ENCODE measurements around the gene YY1AP1. TPM values are rescaled to one million over a fixed set of nuclear protein-coding genes. Genes with fewer than 3 reads are reported as not detected.
"Not testable (repeated sequence)": the region's sequence is repeated elsewhere in the genome, so short reads cannot be mapped to it uniquely, and the experiment has no call there.

The YY1AP1 gene
- total RNA-seq, 3 donors from 2014 or later: 107 to 156 (median 155) TPM

- Histone ChIP-seq H3K27ac (no peak overlapping the region), H3K27me3 (no peaks in the 10 kb centered on the region), H3K4me1 (no peaks in the 10 kb centered on the region), H3K36me3 (no peaks in the 10 kb centered on the region), H3K9me3 (no peaks in the 10 kb centered on the region), H3K4me3 (no peak overlapping the region)
- DNase-seq (ENCODE audit: low spot score in 2 of 2): no peak
- intact Hi-C loops (cut with DNase I; ENCODE audit: low total_unique reads): no loop called here
- TF ChIP-seq POLR2A (IDR thresholded peaks at IDR 0.05) (no peak), CTCF (IDR thresholded peaks at IDR 0.05) (no peak), POLR2AphosphoS5 (IDR thresholded peaks at IDR 0.05) (no peak)
Observed at GRCh38 chr1:155678027-155678426, 10.5 kb downstream of the YY1AP1 start.

DNA sequence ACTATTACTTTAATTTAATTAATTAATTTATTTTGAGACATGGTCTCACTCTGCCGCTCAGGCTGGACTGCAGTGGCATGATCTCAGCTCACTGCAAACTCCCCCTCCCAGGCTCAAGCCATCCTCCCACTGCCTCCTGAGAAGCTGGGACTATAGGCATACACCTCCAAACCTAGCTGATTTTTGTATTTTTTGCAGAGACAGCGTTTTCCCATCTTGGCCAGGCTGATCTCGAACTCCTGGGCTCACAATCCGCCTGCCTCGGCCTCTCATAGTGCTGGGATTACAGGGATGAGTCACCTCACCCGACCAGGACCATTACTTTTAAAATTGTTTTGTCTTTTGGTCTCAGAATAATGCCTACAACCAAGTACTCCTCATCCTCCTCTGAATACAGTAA is 15.6 kb downstream of the YY1AP1 start:
- DNase-seq (ENCODE audit: low spot score in 2 of 2): no peak
- Histone ChIP-seq H3K27ac (no peak overlapping the region), H3K4me3 (no peak overlapping the region), H3K36me3 (no peaks in the 10 kb centered on the region), H3K27me3 (no peaks in the 10 kb centered on the region), H3K9me3 (no peaks in the 10 kb centered on the region), H3K4me1 (no peaks in the 10 kb centered on the region)
- intact Hi-C loops (cut with DNase I; ENCODE audit: low total_unique reads): no loop called here
- TF ChIP-seq POLR2AphosphoS5 (IDR thresholded peaks at IDR 0.05) (no peak), CTCF (IDR thresholded peaks at IDR 0.05) (no peak), POLR2A (IDR thresholded peaks at IDR 0.05) (no peak)

DNA sequence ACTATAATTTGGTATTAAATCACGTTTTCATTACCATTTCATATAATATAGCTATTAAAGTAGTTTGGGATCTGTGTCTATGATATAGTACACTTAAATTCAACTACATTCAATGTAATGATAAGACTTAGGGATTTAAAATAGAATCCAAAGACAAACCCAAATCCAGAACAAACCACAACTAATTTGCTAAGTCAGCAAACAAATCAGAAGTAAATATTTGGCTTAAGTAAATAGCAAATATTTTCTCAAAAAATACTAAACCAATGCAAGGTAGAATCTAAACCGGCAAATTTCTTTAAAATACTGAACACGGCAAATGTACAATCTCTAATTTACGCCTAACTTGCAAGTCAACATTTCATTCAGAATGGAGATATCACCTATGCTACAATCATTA is 16.8 kb downstream of the YY1AP1 start:
- no peak for DNase-seq (ENCODE audit: low spot score in 2 of 2)
- TF ChIP-seq POLR2AphosphoS5 (IDR thresholded peaks at IDR 0.05) (no peak), CTCF (IDR thresholded peaks at IDR 0.05) (no peak), POLR2A (IDR thresholded peaks at IDR 0.05) (no peak)
- no peaks in the 10 kb centered on the region for H3K9me3 ChIP-seq
- no peaks in the 10 kb centered on the region for H3K36me3 ChIP-seq
- no peaks in the 10 kb centered on the region for H3K27me3 ChIP-seq
- intact Hi-C loops (cut with DNase I; ENCODE audit: low total_unique reads): no loop called here
- no peaks in the 10 kb centered on the region for H3K4me1 ChIP-seq
- H3K4me3 ChIP-seq: no peak overlapping the region
- H3K27ac ChIP-seq: no peak overlapping the region

GRCh38 chr1:155669233-155670162 is 19.1 kb downstream of the YY1AP1 start:
- H3K4me1 ChIP-seq: no peaks in the 10 kb centered on the region
- intact Hi-C loops (cut with DNase I; ENCODE audit: low total_unique reads): no loop called here
- TF ChIP-seq POLR2A (IDR thresholded peaks at IDR 0.05) (no peak), POLR2AphosphoS5 (IDR thresholded peaks at IDR 0.05) (no peak)
- H3K9me3 ChIP-seq: no peaks in the 10 kb centered on the region
- no peaks in the 10 kb centered on the region for H3K27me3 ChIP-seq
- no peak overlapping the region for H3K4me3 ChIP-seq
- H3K27ac ChIP-seq: no peak overlapping the region
- no peaks in the 10 kb centered on the region for H3K36me3 ChIP-seq
- no peak for DNase-seq (ENCODE audit: low spot score in 2 of 2)

- H3K36me3 ChIP-seq; H3K9me3 ChIP-seq; H3K27ac ChIP-seq; H3K4me1 ChIP-seq; DNase-seq (ENCODE audit: low spot score in 2 of 2); H3K4me3 ChIP-seq; intact Hi-C loops (cut with DNase I; ENCODE audit: low total_unique reads); H3K27me3 ChIP-seq: not testable (repeated sequence)
Observed at GRCh38 chr1:155661239-155661638, 27.3 kb downstream of the YY1AP1 start.

- Histone ChIP-seq H3K27me3 (no peaks in the 10 kb centered on the region), H3K27ac (peak overlapping the region in 1 of 2 donors; percentile 15), H3K36me3 (peaks cover 2% of the 10 kb centered on the region), H3K9me3 (no peaks in the 10 kb centered on the region), H3K4me3 (no peak overlapping the region), H3K4me1 (no peaks in the 10 kb centered on the region)
- intact Hi-C loops (cut with DNase I; ENCODE audit: low total_unique reads): no loop called here
- no peak for DNase-seq (ENCODE audit: low spot score in 2 of 2)
- no peak for TF ChIP-seq POLR2AphosphoS5 (IDR thresholded peaks at IDR 0.05)
- no peak for TF ChIP-seq POLR2A (IDR thresholded peaks at IDR 0.05)
- TF ChIP-seq CTCF (IDR thresholded peaks at IDR 0.05): no peak
Observed at GRCh38 chr1:155657463-155657862, 31.1 kb downstream of the YY1AP1 start.
